A673 (cell line): ENCODE measurements around the gene SIRPG.

ENCODE experiments used
- EZH2 ChIP-seq: fragments of 200-600 bp; sonication (generic); IDR thresholded peaks from 2 replicates; pipeline ENCODE4 v1.6.1; 2017; ENCODE audit warnings: borderline replicate concordance, low read depth, mild to moderate bottlenecking, mixed read lengths, antibody characterized with exemption, low read length; ENCODE audit not compliant: poor library complexity, severe bottlenecking
- TF ChIP-seq, protein P1 (sequence below): fragments of 300-800, 200-600 bp; sonication (generic); conservative IDR thresholded peaks from 2 replicates; pipeline ENCODE4 v1.5.1; 2017; ENCODE audit warnings: low read depth, mild to moderate bottlenecking, antibody characterized with exemption, low read length, moderate library complexity, mixed read lengths

GRCh38 chr20:1644101-1644962 lies 13.2 kb downstream of the SIRPG start:
- TF ChIP-seq, protein P1, sequence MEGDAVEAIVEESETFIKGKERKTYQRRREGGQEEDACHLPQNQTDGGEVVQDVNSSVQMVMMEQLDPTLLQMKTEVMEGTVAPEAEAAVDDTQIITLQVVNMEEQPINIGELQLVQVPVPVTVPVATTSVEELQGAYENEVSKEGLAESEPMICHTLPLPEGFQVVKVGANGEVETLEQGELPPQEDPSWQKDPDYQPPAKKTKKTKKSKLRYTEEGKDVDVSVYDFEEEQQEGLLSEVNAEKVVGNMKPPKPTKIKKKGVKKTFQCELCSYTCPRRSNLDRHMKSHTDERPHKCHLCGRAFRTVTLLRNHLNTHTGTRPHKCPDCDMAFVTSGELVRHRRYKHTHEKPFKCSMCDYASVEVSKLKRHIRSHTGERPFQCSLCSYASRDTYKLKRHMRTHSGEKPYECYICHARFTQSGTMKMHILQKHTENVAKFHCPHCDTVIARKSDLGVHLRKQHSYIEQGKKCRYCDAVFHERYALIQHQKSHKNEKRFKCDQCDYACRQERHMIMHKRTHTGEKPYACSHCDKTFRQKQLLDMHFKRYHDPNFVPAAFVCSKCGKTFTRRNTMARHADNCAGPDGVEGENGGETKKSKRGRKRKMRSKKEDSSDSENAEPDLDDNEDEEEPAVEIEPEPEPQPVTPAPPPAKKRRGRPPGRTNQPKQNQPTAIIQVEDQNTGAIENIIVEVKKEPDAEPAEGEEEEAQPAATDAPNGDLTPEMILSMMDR = no peak
- TF ChIP-seq EZH2 = no peak
